Measurements from ENCODE around the gene SASH1. TPM values are rescaled to one million over a fixed set of nuclear protein-coding genes. Genes with fewer than 3 reads are reported as not detected.

Gene SASH1
- total RNA-seq, 1 experiment from 2014 or later: 6.6 TPM

- ATAC-seq (no peak), DNase-seq (ENCODE audit: low read depth, low spot score) (no peak)
- intact Hi-C loops (cut with micrococcal nuclease; ENCODE audit: unreplicated experiment): no loop called here
- H3K4me3 ChIP-seq (ENCODE audit: low read depth in 2 of 2, low read length in 2 of 2): no peak overlapping the region
- H3K27ac ChIP-seq (ENCODE audit: low read length): no peak overlapping the region
- peaks cover 12% of the 10 kb centered on the region for H3K4me1 ChIP-seq (ENCODE audit: control insufficient read depth, insufficient read depth, low read length)
- H3K9me3 ChIP-seq (ENCODE audit: control insufficient read depth, insufficient read depth, low read depth, low read length): no peaks in the 10 kb centered on the region
- no peaks in the 10 kb centered on the region for H3K27me3 ChIP-seq (ENCODE audit: control insufficient read depth, insufficient read depth, low read length)
- TF ChIP-seq, protein P1, sequence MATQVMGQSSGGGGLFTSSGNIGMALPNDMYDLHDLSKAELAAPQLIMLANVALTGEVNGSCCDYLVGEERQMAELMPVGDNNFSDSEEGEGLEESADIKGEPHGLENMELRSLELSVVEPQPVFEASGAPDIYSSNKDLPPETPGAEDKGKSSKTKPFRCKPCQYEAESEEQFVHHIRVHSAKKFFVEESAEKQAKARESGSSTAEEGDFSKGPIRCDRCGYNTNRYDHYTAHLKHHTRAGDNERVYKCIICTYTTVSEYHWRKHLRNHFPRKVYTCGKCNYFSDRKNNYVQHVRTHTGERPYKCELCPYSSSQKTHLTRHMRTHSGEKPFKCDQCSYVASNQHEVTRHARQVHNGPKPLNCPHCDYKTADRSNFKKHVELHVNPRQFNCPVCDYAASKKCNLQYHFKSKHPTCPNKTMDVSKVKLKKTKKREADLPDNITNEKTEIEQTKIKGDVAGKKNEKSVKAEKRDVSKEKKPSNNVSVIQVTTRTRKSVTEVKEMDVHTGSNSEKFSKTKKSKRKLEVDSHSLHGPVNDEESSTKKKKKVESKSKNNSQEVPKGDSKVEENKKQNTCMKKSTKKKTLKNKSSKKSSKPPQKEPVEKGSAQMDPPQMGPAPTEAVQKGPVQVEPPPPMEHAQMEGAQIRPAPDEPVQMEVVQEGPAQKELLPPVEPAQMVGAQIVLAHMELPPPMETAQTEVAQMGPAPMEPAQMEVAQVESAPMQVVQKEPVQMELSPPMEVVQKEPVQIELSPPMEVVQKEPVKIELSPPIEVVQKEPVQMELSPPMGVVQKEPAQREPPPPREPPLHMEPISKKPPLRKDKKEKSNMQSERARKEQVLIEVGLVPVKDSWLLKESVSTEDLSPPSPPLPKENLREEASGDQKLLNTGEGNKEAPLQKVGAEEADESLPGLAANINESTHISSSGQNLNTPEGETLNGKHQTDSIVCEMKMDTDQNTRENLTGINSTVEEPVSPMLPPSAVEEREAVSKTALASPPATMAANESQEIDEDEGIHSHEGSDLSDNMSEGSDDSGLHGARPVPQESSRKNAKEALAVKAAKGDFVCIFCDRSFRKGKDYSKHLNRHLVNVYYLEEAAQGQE (IDR thresholded peaks at IDR 0.05; ENCODE audit: insufficient read depth in 1 of 2, low read depth in 2 of 2, low read length in 1 of 2): no peak
- TF ChIP-seq CTCF (IDR thresholded peaks at IDR 0.05) (no peak), SIN3A (IDR thresholded peaks at IDR 0.05; ENCODE audit: borderline replicate concordance, insufficient read depth, low read depth, low read length) (no peak), POLR2AphosphoS5 (IDR thresholded peaks at IDR 0.05; ENCODE audit: low read depth, low read length) (no peak), TCF7L2 (IDR thresholded peaks at IDR 0.05; ENCODE audit: low read depth, low read length) (no peak)
- no peaks in the 10 kb centered on the region for H3K36me3 ChIP-seq (ENCODE audit: control insufficient read depth, insufficient read depth, low read length)
- ChIA-PET POLR2A (no interaction called here), CTCF (no interaction called here)
- in situ Hi-C loops (cut with HindIII; ENCODE audit: low pct_unique_long_range_greater_than_20kb, low sequenced_read_pairs): no loop called here
- no TSS peak for BruUV-seq (replicated peaks)
These were observed 97.4 kb downstream of the SASH1 start for GRCh38 chr6:148440016-148440415.

DNA sequence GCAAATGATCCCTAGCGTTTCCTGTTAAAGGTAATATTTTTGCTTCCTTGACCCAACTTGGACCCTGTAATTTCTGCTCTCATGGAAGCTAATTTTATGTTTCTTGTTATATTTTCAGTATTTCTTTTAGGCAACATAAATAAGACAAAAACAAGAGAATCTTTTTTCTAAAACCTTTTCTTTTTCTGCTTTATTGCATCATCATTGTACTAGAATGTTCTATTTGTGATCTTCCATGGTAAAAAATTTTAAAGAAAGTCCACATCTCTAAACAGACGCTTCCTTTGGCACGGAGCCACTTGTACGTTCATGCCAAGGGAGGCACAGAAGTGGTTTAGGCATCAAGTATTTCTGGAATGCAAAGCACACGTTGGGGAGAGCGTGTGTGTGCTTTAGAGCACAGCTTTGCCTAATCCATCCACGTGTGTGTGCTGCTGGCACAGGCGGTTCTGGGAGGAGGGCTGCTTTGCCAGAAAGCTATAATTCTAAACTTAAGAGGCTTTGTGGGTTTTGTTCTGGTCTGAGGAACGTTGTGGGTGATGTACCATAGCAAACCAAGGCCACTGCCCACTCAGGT is 98.3 kb downstream of the SASH1 start:
- CTCF ChIA-PET: interaction anchor here (0.6 kb wide), 1 partner anchor 25 kb away, joined by 9 read pairs; no protein-coding TSS in a partner anchor
- POLR2A ChIA-PET: no interaction called here
- BruUV-seq (replicated peaks): no TSS peak
- peak; percentile 90 for ATAC-seq
- DNase-seq (ENCODE audit: low read depth, low spot score): no peak
- Histone ChIP-seq H3K36me3 (ENCODE audit: control insufficient read depth, insufficient read depth, low read length) (no peaks in the 10 kb centered on the region), H3K27me3 (ENCODE audit: control insufficient read depth, insufficient read depth, low read length) (no peaks in the 10 kb centered on the region), H3K27ac (ENCODE audit: low read length) (peak overlapping the region; percentile 66), H3K4me3 (ENCODE audit: low read depth in 2 of 2, low read length in 2 of 2) (no peak overlapping the region; a peak in 1 of 4 replicates), H3K9me3 (ENCODE audit: control insufficient read depth, insufficient read depth, low read depth, low read length) (no peaks in the 10 kb centered on the region), H3K4me1 (ENCODE audit: control insufficient read depth, insufficient read depth, low read length) (peaks cover 12% of the 10 kb centered on the region)
- TF ChIP-seq POLR2AphosphoS5 (IDR thresholded peaks at IDR 0.05; ENCODE audit: low read depth, low read length) (no peak), TCF7L2 (IDR thresholded peaks at IDR 0.05; ENCODE audit: low read depth, low read length) (no peak), CTCF (IDR thresholded peaks at IDR 0.05) (no peak), SIN3A (IDR thresholded peaks at IDR 0.05; ENCODE audit: borderline replicate concordance, insufficient read depth, low read depth, low read length) (no peak)
- TF ChIP-seq, protein P1 (IDR thresholded peaks at IDR 0.05; ENCODE audit: insufficient read depth in 1 of 2, low read depth in 2 of 2, low read length in 1 of 2): no peak
- in situ Hi-C loops (cut with HindIII; ENCODE audit: low pct_unique_long_range_greater_than_20kb, low sequenced_read_pairs) (no loop called here), intact Hi-C loops (cut with micrococcal nuclease; ENCODE audit: unreplicated experiment) (no loop called here)
